ENCODE measurements around the gene COBLL1. TPM values are rescaled to one million over a fixed set of nuclear protein-coding genes. Genes with fewer than 3 reads are reported as not detected.
A peak's percentile ranks its signal among the peaks of the same experiment; 100 is the strongest.

Gene COBLL1
- total RNA-seq, 1 donor from 2014 or later = 10.5 TPM

DNA sequence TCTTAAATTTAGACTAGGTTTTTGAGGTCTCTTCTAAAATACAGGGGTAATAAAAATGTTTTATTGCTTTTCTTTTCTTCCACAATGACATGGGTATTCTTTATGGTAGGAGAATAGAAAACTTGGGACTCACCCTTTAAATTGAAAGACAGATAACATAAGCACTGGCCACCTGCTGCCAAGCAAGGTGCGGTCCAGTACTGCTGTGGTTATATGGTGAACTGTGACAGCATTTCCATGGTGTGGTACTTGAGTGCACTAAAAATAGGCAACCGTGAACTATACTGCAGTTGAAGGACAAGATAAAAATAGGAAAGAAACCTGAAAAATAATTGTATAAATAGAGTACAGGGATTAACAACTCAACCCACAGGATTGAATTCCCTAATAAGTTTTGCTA is 165.9 kb downstream of the COBLL1 start:
- Histone ChIP-seq H3K4me3 (ENCODE audit: low read depth, low read length) (no peak overlapping the region), H3K36me3 (ENCODE audit: control insufficient read depth, insufficient read depth, low read length) (no peaks in the 10 kb centered on the region), H3K27me3 (ENCODE audit: control insufficient read depth, insufficient read depth, low read length) (no peaks in the 10 kb centered on the region)
- no peak for FAIRE-seq
- no peak for DNase-seq (ENCODE audit: low read depth)
- TF ChIP-seq, protein P1, sequence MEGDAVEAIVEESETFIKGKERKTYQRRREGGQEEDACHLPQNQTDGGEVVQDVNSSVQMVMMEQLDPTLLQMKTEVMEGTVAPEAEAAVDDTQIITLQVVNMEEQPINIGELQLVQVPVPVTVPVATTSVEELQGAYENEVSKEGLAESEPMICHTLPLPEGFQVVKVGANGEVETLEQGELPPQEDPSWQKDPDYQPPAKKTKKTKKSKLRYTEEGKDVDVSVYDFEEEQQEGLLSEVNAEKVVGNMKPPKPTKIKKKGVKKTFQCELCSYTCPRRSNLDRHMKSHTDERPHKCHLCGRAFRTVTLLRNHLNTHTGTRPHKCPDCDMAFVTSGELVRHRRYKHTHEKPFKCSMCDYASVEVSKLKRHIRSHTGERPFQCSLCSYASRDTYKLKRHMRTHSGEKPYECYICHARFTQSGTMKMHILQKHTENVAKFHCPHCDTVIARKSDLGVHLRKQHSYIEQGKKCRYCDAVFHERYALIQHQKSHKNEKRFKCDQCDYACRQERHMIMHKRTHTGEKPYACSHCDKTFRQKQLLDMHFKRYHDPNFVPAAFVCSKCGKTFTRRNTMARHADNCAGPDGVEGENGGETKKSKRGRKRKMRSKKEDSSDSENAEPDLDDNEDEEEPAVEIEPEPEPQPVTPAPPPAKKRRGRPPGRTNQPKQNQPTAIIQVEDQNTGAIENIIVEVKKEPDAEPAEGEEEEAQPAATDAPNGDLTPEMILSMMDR (IDR thresholded peaks at IDR 0.05; ENCODE audit: insufficient read depth, low read length, severe bottlenecking) = no peak

DNA sequence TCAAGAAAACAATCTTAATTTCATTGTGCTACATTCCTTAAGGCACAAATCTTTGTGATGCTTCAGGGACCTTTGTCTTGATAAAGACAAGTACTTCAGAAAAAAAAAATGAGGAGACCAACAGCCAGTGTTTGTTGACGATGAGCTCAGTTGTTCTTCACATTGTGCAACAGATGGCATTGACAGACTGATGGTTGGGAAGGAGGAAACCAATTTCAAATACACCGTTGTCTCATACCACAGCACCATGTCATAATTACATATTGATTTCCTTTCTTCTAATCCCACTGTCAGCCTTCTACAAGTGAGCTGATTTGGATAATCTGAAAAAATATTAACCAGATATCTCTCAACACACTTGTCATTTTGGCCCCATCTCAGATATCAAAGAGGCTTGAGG is 166.6 kb downstream of the COBLL1 start:
- no peaks in the 10 kb centered on the region for H3K27me3 ChIP-seq (ENCODE audit: control insufficient read depth, insufficient read depth, low read length)
- H3K36me3 ChIP-seq (ENCODE audit: control insufficient read depth, insufficient read depth, low read length) = no peaks in the 10 kb centered on the region
- DNase-seq (ENCODE audit: low read depth) (peak; percentile 26), FAIRE-seq (no peak)
- TF ChIP-seq, protein P1 (IDR thresholded peaks at IDR 0.05; ENCODE audit: insufficient read depth, low read length, severe bottlenecking) = no peak
- no peak overlapping the region for H3K4me3 ChIP-seq (ENCODE audit: low read depth, low read length)

DNA sequence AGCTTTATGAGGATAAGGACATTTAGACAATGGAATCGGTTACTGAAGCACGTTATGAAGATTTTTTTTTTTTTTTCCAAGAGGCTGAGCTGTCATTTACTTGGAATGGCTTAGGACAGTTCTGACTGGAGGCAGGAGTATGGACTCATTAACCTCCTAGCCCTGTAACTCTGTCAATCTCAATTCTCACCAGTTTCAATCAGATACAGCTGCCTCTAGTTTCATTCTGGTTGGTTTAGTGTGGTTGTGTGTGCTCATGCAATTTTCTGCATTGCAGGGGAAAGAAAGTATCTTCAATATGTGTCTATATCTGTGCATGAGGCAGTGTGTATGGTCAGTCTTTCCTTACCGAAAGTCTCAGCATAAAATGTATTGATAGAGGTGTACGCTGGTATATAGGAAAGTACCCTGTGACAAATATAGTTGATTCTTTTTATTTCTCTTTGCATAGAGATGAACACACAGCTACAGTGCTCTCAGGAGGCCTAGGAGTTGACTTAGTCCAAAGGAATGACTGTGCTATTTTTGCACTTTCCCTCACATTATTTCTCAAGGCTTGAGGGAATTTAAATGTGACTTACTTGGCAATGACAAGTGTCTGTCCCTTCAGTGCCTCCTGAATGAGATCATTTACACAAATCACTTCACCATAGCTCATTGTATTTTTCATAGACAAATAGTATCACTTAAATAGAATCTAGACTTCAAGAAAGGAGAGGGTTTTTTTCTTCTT is 169.8 kb downstream of the COBLL1 start:
- H3K36me3 ChIP-seq (ENCODE audit: control insufficient read depth, insufficient read depth, low read length) = no peaks in the 10 kb centered on the region
- DNase-seq (ENCODE audit: low read depth) = no peak
- H3K4me3 ChIP-seq (ENCODE audit: low read depth, low read length) = no peak overlapping the region
- no peak for FAIRE-seq
- H3K27me3 ChIP-seq (ENCODE audit: control insufficient read depth, insufficient read depth, low read length) = no peaks in the 10 kb centered on the region
- TF ChIP-seq, protein P1 (IDR thresholded peaks at IDR 0.05; ENCODE audit: insufficient read depth, low read length, severe bottlenecking) = no peak

DNA sequence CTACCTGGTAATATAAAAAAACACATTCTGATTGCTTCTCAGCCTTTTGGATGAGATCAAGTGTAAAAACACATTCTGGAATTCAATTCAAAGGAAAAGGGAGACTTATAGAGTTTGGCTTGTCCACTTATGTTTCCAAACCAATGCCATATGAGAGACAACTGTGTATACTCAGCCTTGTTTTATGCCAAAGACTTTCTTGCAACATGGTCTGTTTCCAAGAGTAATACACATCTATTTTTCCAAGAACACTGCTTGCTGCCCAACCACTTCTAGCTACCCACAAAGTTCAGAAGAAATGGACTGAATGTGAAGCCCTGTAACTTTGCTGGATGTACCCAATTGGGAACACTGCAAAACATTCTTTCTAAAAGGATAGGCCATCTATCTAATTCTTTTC is 172.3 kb downstream of the COBLL1 start:
- DNase-seq (ENCODE audit: low read depth) (no peak), FAIRE-seq (no peak)
- TF ChIP-seq, protein P1 (IDR thresholded peaks at IDR 0.05; ENCODE audit: insufficient read depth, low read length, severe bottlenecking) = no peak
- no peaks in the 10 kb centered on the region for H3K36me3 ChIP-seq (ENCODE audit: control insufficient read depth, insufficient read depth, low read length)
- H3K4me3 ChIP-seq (ENCODE audit: low read depth, low read length) = no peak overlapping the region
- no peaks in the 10 kb centered on the region for H3K27me3 ChIP-seq (ENCODE audit: control insufficient read depth, insufficient read depth, low read length)

DNA sequence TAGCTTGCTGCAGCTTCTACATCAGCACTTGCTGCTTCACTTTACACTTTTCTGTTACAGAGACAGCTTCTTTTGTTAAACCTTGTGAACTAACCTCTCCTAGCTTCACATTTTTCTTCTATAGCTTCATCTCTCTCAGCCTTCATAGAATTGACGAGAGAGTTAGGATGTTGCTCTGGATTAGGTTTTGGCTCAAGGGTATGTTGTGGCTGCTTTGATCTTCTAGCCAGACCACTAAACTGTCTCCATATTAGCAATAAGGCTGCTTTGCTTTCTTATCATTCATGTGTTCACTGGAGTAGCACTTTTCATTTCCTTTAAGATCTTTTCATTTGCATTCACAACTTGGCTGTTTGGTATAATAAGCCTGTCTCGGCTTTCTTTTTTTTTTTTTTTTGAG is 174.1 kb downstream of the COBLL1 start:
- no peak for FAIRE-seq
- H3K4me3 ChIP-seq (ENCODE audit: low read depth, low read length) = no peak overlapping the region
- H3K36me3 ChIP-seq (ENCODE audit: control insufficient read depth, insufficient read depth, low read length) = no peaks in the 10 kb centered on the region
- TF ChIP-seq, protein P1 (IDR thresholded peaks at IDR 0.05; ENCODE audit: insufficient read depth, low read length, severe bottlenecking) = no peak
- no peaks in the 10 kb centered on the region for H3K27me3 ChIP-seq (ENCODE audit: control insufficient read depth, insufficient read depth, low read length)
- no peak for DNase-seq (ENCODE audit: low read depth)

DNA sequence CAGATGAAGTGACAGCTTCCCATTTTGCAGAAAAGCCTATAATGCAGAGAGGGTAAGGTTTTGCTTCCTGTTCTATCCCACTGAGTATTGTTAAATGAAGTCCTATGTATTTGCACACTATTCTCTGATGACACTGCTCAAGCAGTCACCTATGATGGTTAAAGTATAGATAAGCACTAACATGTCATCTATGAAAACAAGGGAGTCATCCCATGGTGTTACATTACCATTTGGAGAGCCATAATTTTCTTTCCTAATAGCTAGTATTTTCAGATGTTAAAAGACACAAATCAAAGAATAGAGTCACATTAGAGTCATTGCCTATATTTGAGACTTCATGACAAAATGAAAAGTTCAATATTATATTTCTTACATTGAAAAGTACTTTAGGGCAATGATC is 177.6 kb downstream of the COBLL1 start:
- H3K4me3 ChIP-seq (ENCODE audit: low read depth, low read length) = no peak overlapping the region
- H3K36me3 ChIP-seq (ENCODE audit: control insufficient read depth, insufficient read depth, low read length) = no peaks in the 10 kb centered on the region
- FAIRE-seq (no peak), DNase-seq (ENCODE audit: low read depth) (no peak)
- H3K27me3 ChIP-seq (ENCODE audit: control insufficient read depth, insufficient read depth, low read length) = no peaks in the 10 kb centered on the region
- TF ChIP-seq, protein P1 (IDR thresholded peaks at IDR 0.05; ENCODE audit: insufficient read depth, low read length, severe bottlenecking) = no peak
